Kidney (tissue), 14 donors: ENCODE results near the gene TMEM252. TPM values are rescaled to one million over a fixed set of nuclear protein-coding genes. Genes with fewer than 3 reads are reported as not detected.
A peak's percentile ranks its signal among the peaks of the same experiment; 100 is the strongest.

Experiments
- DNase-seq, 5 donors: peaks; one replicate each; pipeline ENCODE4 v3.0.0-alpha.2; 2013 to 2020
- FAIRE-seq: peaks from 2 replicates; lab custom pipeline; 2012; peaks lifted over from hg19 to GRCh38; lab: Jason Lieb, UNC
- H3K27ac ChIP-seq, 2 donors: one replicate each; pipeline ENCODE4 v1.7.0; 2013; ENCODE audit warnings: low read depth in 2 of 2, low read length in 2 of 2, inconsistent platforms in 1 of 2
- H3K27me3 ChIP-seq: one replicate; pipeline ENCODE4 v1.7.1; 2013; ENCODE audit warnings: low read length, inconsistent platforms; ENCODE audit not compliant: control insufficient read depth, insufficient read depth
- H3K36me3 ChIP-seq, 3 donors: one replicate each; pipeline versions ENCODE4 v1.7.0 to v1.7.1; 2013; ENCODE audit warnings: low read length in 3 of 3, control low read depth in 1 of 3, inconsistent platforms in 1 of 3; ENCODE audit not compliant: insufficient read depth in 3 of 3, control insufficient read depth in 2 of 3
- H3K4me1 ChIP-seq, 3 donors: one replicate each; pipeline versions ENCODE4 v1.7.0 to v1.7.1; 2013; ENCODE audit warnings: low read length in 3 of 3, inconsistent platforms in 1 of 3, low read depth in 1 of 3; ENCODE audit not compliant: control insufficient read depth in 2 of 3, insufficient read depth in 2 of 3
- H3K4me3 ChIP-seq, 3 donors: one replicate each; pipeline versions ENCODE4 v1.7.0 to v1.8.1; 2013; ENCODE audit warnings: low read length in 3 of 3, control low read depth in 1 of 3, inconsistent platforms in 1 of 3
- H3K9ac ChIP-seq, 3 donors: one replicate each; pipeline versions ENCODE4 v1.7.0 to v1.7.1; 2013; ENCODE audit warnings: low read length in 3 of 3, control low read depth in 1 of 3, inconsistent platforms in 1 of 3
- H3K9me3 ChIP-seq, 3 donors: one replicate each; pipeline versions ENCODE4 v1.7.0 to v1.7.1; 2013; ENCODE audit warnings: low read length in 3 of 3, control low read depth in 1 of 3, inconsistent platforms in 1 of 3; ENCODE audit not compliant: control insufficient read depth in 2 of 3, insufficient read depth in 1 of 3
- CTCF ChIP-seq: IDR thresholded peaks from 3 replicates; pipeline ENCODE4 v1.5.1; 2012; ENCODE audit warnings: mild to moderate bottlenecking, moderate library complexity, borderline replicate concordance; ENCODE audit not compliant: insufficient read depth; ENCODE audit errors: extremely low read depth
- intact Hi-C: fragments of 100-400 bp; cut with DNase I; formaldehyde crosslinking; loops from one replicate; pipeline ENCODE4 v1.11.1; 2022
- polyA plus RNA-seq: library from polyadenylated mRNA; stranded (reverse); fragments of 350-450 nt; fragmentation: Illumina TruSeq; extraction: RNeasy Lipid Tissue Mini Kit (QIAGEN cat#74804); gene quantifications from one replicate; pipeline ENCODE4 v1.2.3, GENCODE V29; 2014; ENCODE audit warnings: low read depth, low replicate concordance; ENCODE audit not compliant: insufficient read depth
- total RNA-seq: library from RNA; stranded (reverse); fragmentation: NEBNext Ultra II Directional; extraction: Animal tissue kit (Norgen Biotek cat#: 25700); gene quantifications from one replicate; pipeline ENCODE4 v1.2.1, GENCODE V29; 2021
- donor health status: control.
- donor health status: control.
- donor health status: control.
- donor health status: control.
- donor health status: control.
- donor health status: DM: yes; HTN: yes; CAD: no.
- donor health status: Normal renal cell carcinoma (clear cell type).

TMEM252 gene
- total and polyA plus RNA-seq, 2 donors from 2014 or later: 3.4 to 111 TPM

- Histone ChIP-seq H3K4me1 (peaks cover 0 to 9% (median 2%) of the 10 kb centered on the region in 3 donors), H3K36me3 (no peaks in the 10 kb centered on the region), H3K9me3 (no peaks in the 10 kb centered on the region), H3K4me3 (no peak overlapping the region), H3K27ac (no peak overlapping the region), H3K9ac (no peak overlapping the region), H3K27me3 (no peaks in the 10 kb centered on the region)
- FAIRE-seq: no peak
- intact Hi-C loops: no loop called here
- no peak for TF ChIP-seq CTCF
- DNase-seq: no peak
Measured at GRCh38 chr9:68502279-68502678, 38.4 kb downstream of the TMEM252 start.

- no peaks in the 10 kb centered on the region for H3K9me3 ChIP-seq
- TF ChIP-seq CTCF: no peak
- H3K4me1 ChIP-seq: peaks cover 0 to 5% (median 0%) of the 10 kb centered on the region in 3 donors
- H3K27me3 ChIP-seq: no peaks in the 10 kb centered on the region
- H3K9ac ChIP-seq: no peak overlapping the region
- H3K4me3 ChIP-seq: no peak overlapping the region
- no peaks in the 10 kb centered on the region for H3K36me3 ChIP-seq
- intact Hi-C loops: no loop called here
- no peak overlapping the region for H3K27ac ChIP-seq
- no peak for FAIRE-seq
- peak in 1 of 5 donors; percentile 33 for DNase-seq
Measured at GRCh38 chr9:68500457-68501381, 40.0 kb downstream of the TMEM252 start.

- Histone ChIP-seq H3K4me3 (no peak overlapping the region), H3K9ac (no peak overlapping the region), H3K27me3 (no peaks in the 10 kb centered on the region), H3K4me1 (no peaks in the 10 kb centered on the region), H3K9me3 (no peaks in the 10 kb centered on the region), H3K27ac (no peak overlapping the region), H3K36me3 (no peaks in the 10 kb centered on the region)
- DNase-seq (no peak), FAIRE-seq (no peak)
- intact Hi-C loops: no loop called here
- TF ChIP-seq CTCF: no peak
Measured at GRCh38 chr9:68498816-68499215, 41.9 kb downstream of the TMEM252 start.
